GM04503 (cell line): ENCODE data around the gene LAMB1.

Experiments used
- DNase-seq: peaks from one replicate; pipeline ENCODE4 v3.0.0-alpha.2; 2012; ENCODE audit warnings: low read depth

LAMB1 gene

GRCh38 chr7:108017776-108018151 lies 14.8 kb upstream of the LAMB1 start:
- DNase-seq: no peak

DNA sequence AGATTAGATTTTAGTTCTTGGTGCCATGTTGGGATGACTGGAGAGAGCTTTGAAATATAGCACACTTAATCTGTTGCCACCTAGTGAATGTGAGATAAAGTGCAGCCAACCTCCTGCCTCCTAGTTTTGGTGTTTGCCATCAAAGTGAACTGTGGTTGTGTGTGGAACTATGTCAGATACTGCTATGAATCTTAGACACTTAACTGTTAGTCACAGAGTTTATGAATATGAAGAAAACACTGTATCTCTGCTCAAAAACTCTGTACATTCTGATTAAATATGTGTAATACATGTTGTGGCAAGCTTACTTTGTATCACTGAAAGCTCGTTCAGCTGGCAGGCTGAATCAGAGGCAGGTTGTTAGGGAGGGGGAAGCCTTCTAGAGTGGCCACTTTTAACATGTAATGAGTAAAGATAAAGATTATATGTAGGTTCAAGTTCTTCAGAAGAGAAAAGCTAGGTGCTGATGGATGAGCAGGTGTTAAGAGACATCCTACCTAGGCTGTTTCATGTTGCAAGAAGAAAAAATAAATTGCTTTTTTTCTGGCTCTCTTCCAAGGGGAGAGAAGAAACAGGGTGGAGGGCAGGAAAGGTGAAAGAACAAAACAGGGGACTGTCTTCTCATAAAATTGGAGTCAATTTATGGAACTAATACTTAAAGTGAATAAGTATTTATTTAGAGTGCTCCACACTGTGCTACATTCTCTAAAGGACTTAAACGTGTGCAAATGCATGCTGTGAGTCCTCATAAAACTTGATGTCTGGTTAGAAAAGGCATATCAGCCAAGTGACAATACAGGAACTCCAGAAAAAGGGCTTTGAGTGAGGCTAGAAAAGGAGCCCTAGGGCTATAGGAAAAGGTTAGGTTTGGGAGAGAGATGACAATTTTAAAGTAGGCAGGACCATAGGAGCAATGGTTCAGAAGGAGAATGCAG lies 14.1 kb upstream of the LAMB1 start:
- DNase-seq: no peak

DNA sequence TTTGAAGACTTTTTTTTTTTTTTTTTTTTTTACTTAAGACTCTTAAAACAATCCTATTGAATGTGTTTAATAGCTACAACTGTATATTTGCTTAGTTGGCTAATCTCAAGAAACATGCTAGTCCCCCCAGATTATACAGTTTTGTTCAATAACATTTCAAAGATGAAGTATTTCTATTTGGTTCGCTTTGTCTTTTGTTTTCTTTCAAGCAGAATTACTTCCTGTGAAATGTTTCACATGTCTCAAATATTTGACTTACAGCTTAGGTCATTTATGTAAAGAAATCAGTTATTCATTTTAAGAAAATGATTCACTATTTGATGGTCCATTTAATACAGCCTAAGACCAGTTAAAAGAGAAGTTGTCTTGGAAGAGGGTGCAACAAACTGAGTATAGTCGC lies 12.8 kb upstream of the LAMB1 start:
- no peak for DNase-seq

GRCh38 chr7:108014747-108015682 lies 12.1 kb upstream of the LAMB1 start:
- no peak for DNase-seq

GRCh38 chr7:108014215-108014614 lies 11.3 kb upstream of the LAMB1 start:
- no peak for DNase-seq

DNA sequence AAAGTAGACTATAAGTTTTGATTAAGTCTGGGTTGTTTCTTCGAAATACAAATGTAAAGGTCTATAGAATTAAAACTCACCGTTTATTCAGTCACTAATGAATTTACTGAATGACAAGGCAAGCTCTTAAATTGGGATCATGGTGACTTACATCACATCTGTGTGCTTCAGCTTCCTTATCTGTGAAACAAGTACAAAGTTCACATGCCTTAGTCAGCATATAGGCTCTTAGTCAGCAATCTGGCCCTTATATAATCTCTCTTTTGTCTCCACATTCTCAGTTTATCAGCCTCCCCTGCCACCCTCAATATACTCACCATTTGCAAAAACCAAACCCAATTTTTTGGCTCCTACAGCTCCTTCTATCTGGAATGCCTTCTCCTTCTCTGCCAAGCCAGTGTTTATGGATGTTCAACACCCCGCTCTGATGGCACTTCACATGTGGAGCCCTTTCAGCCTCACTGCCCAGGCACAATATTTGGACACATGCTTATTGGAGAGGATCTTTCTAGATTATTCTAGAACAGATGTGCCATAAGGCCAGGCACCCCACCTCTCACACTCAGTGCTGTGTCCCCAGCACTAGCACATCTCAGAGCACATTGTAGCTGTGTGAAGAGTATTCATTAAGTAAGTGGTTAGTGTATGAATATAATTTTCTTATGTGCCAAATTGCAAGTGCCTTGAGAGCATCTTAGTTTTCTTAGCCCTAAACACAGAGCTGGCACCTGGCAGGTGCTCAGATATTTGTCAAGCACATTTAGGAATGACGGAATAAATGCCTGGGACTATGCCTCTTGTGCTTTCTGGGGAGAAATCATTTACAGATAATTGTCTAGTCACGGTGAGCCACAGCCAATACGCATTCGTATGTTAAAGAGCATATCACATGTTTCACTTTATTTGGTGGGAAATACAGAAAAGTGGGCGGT lies 9.8 kb upstream of the LAMB1 start:
- no peak for DNase-seq

DNA sequence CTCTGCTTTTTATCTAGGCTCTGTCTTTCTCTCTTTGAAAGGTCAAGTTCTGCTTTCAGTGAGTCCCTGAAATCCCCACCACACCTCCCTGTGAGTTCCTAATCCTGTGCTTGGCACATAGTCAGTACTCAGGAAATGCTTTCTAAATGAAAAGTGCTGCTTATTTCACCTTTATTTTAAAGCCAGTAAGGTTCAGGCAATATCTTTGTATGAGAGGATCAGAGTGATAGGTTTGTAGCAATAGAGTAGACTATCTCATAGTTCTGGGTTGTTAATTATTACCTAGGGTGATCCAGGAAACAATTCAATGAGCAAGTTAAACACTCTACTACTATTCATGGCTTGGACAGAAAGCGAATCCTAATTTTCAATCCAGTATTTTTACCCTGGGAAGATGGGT lies 7.4 kb upstream of the LAMB1 start:
- DNase-seq: no peak

DNA sequence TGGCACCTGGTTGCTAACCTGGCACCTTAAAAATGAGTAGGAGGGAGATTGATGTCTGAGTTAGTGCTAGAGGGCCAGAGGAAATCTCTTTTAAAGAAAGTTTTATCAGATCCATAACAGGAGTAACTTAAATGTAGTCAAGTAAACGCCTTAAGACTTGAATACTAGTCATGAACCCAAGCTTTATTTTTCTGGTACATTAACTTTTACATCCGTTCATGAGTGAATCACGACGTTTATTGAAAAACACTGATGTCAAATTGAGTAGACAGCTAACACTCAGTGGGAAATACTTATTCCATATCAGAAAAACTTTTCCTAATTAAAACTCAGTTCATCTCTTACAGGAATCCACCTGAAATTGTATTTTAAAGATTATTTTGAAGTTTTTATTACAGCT lies 6.9 kb upstream of the LAMB1 start:
- DNase-seq: no peak

- DNase-seq: no peak
Measured at GRCh38 chr7:108008827-108009226, 5.9 kb upstream of the LAMB1 start.

DNA sequence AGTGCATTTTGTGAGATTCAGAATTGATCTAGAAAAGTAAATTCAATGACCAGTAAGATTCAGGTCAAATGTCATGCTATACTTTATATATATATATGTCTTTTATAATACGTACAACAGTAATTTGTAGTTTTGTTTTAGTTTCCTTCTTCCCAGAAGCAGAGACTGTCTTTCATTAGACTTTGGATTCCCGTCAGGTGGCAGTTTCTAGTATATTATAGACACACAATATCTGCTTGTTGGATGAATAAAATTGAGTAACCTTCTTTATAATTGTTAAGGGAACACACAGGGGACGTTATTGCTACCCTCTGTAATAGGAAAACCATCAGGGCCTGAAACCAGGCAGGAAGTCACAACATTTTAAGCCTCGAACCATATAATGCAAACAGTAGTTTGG lies 5.3 kb upstream of the LAMB1 start:
- DNase-seq: no peak

- DNase-seq: no peak
Measured at GRCh38 chr7:108007762-108008161, 4.8 kb upstream of the LAMB1 start.

DNA sequence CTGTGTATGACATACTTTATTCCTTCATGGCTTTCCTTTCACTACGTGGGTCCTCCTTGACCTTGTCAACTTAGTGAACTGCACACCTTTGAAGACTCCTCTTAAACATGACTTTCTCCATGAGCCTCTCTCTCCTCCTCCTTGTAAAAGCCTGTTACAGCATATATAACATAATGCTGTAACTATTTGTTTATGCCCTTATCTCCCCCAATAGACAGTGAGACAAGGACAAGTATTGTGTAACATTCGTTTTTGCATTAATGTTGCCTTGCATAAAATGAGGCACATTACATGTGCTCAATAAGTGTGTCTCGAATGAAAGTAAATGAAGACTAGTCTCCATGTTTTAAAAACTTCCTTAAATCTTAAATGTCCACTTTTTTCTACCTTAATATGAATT lies 4.3 kb upstream of the LAMB1 start:
- no peak for DNase-seq

- DNase-seq: no peak
Measured at GRCh38 chr7:108004220-108005142, 1.5 kb upstream of the LAMB1 start.

DNA sequence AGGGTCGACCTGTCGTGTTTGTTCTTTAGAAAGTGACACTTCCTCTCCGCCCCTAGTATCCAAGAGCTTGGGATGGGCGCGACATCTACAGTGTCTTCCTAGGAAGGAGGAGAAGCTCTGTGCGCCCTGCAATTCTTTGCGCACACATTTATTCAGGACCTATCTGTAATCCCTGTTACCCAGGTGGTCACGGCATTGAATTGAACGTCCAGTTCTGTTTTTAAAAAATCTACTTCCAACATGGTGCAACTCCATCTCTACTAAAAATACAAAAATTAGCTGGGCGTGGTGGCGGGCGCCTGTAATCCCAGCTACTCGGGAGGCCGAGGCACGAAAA lies 606 bp upstream of the LAMB1 start:
- DNase-seq: no peak

GRCh38 chr7:108001764-108002725 lies 916 bp downstream of the LAMB1 start:
- no peak for DNase-seq

- no peak for DNase-seq
Measured at GRCh38 chr7:108000875-108001763, 1.8 kb downstream of the LAMB1 start.

DNA sequence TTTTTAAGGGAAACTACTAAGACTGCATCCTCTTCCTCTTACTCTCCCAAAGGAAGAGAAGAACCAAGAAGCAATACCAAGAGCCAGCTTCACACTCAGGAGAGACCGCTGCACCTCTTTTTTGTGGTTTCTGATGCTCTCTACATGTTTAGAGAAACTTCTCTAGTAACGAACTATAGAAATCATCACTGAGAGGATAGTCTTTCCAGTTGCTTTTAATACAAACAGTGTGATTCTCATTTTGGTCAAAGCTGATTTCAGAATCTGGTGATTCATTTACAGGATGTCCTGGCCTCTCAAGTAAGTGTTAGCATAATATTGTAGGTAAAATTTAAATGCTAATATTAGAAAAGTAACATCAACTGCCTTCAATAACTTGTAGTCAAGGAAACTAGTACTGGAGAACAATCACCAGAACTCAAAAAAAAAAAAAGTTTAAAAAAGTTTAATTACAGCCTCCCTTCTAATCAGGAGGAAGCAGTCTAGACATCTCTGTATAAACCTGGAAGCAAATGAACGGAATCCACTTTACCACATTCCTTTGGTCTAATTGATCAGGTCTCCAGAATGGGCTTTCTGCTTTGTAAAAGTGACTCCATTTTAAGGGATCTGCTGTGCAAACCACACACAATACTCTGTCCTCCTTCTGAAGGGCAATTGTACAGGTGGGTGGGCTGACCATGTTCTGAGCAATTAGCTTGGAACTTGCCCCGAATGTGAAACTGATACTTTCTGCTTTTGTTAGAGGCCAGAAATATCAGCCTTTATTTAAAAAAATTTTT lies 3.0 kb downstream of the LAMB1 start:
- no peak for DNase-seq
